Erythroblast (primary cell): ENCODE measurements around the gene NPY4R2.
"Not testable (repeated sequence)": the region's sequence is repeated elsewhere in the genome, so short reads cannot be mapped to it uniquely, and the experiment has no call there.

Source experiments
- DNase-seq, 2 experiments: peaks; one replicate each; lab custom pipeline; 2025; lab: John Stamatoyannopoulos, UW

NPY4R2 gene

GRCh38 chr10:47932824-47933223 lies 14.4 kb downstream of the NPY4R2 start:
- DNase-seq, result not testable (repeated sequence)

DNA sequence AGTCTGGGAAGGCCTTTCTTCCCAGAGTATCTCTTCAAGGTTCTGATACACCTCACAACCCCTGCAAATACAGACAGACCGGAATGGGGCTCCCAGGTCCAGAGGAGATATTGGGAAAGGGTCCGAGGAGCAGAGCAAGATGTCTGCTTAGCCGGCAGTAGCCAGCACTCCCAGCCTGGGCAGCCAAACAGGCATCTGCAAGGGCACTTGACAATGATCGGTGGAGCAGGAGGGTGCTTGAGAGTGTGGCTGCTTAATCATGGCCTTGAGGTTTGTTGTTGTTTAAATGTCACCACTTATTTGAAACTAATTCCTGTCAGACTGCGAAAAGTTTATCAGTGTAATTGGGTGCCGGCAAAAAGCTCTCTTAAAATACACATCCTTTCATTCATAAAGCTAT lies 15.0 kb downstream of the NPY4R2 start:
- DNase-seq, result not testable (repeated sequence)

DNA sequence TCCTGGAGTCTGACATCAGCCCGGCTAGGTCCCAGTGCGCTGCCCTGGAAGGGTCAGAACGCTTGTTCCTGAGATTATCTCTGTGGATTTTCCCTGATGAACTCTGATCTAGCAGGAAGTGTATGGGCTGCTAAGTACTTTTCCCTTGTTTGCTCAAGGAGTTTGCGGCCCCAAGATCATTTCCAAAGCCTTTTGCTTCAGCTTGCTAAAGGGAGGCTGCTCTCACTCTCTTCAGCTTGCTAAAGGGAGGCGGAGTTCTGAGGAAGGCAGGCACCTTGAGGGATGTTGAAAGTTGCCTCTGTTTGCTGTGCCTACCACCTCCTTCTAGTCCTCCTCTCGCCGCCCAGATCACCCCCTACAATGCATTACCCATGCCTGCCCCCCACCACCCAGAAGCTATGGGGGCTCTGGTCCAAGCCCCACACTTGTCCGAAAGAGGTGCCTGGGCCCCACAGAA lies 18.3 kb downstream of the NPY4R2 start:
- DNase-seq, result not testable (repeated sequence)

GRCh38 chr10:47937634-47938033 lies 19.2 kb downstream of the NPY4R2 start:
- DNase-seq, result not testable (repeated sequence)

DNA sequence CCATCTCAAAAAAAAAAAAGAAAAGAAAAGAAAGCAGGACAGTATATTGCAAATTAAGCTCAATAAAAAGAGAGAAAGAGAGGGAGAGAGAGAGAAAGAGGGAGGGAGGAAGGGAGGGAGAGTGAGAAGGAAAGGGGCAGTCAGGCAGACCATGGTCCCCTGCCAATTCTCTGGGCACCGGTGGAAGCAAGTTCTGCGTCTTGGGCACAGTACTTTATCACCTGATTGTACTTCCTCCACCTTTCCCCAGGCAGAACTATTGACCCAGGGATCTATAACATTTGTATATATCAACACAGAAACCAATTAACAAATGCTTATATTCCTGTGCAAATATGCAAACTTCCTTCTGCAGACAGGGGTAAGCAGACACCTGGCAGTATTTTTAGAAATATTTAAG lies 22.4 kb downstream of the NPY4R2 start:
- not testable (repeated sequence) for DNase-seq

DNA sequence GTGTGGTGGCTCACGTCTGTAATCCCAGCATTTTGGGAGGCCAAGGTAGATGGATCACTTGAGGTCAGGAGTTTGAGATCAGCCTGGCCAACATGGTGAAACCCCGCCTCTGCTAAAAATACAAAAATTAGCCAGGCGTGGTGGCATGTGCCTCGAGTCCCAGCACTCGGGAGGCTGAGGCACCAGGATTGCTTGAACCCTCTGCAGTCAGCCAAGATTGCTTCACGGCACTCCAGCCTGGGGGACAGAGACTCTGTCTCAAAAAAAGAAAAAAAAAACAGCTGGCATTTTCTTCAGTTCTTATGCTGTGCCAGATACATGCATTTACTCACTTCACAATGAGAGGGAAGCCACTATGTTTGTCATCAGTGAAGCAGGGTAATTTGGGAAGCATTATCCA lies 22.9 kb downstream of the NPY4R2 start:
- not testable (repeated sequence) for DNase-seq

DNA sequence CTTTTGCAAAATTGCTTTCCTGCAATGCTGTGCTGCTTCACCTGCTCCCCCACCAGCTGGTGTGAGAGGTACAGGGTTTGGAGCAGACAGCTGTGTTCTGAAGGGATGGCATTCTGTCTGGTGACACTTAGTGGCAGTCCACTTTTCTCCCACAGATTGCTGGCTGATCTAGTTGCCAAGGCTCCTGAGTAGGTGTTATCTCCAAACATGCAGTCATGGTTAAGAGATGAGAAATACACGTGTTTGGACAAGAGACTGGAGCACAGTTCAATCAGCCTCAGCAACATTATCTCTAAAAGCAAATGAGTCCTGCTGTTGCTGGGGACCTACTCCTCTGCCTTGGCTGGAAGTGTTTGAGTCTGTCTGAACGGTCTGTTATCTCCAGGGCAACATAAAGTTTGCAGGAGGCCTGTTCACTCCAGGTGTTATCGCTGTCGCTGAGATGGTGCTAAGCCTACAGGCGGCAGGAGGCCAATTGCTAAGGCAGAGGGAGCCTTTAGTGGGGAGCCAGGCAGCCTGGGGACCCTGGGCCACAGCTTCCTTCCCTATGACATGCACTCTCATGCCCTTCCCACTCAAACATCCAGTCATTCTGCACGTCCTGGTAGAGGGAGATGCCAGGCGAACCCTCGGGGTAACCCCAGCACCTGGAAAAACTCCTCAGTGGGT lies 24.0 kb downstream of the NPY4R2 start:
- DNase-seq, result peak; percentile 61 to 90

DNA sequence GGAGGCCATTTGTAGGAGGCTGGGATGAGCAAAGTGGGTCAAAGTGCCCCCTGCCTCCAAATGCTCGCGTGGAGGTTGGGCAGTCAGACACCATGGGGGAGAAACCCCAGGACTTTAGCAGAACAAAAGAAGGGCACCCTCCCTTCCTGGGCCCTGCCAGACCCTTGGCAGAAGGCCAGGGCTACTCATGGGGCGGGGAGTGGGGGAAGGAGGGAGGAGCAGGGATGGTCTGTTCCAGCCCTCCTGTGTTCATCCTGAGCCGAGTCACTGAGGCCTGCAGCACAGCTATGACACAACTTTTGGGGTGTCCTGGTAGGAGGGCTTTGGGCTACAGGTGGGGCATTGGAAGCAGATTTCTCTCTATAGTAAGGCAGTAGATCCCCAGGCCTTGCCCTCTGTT lies 24.9 kb downstream of the NPY4R2 start:
- DNase-seq, result not testable (repeated sequence)

- peak in 1 of 2 experiments; percentile 24 for DNase-seq
Observed at GRCh38 chr10:47947424-47947823, 29.0 kb downstream of the NPY4R2 start.

DNA sequence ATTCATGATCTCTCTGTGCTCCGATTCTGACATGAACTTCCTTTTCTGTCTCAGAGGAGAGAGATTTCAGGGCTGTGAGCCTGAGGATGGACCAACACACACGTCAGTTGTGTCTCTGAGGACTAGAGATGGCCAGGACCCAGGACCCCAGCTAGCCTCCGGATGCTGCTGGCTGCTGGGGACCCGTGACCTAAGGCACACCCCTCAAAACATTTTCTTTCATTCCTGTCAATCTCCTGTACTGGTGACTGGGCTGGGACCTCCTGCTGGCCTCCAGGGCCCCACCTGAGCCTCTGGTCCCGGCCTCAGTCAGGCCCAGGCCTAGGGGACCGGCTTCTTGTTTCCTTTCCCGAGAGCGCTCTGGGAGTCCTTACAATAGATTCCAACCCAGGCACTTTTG lies 38.7 kb downstream of the NPY4R2 start:
- DNase-seq, result not testable (repeated sequence)

GRCh38 chr10:47959677-47960076 lies 41.2 kb downstream of the NPY4R2 start:
- not testable (repeated sequence) for DNase-seq

DNA sequence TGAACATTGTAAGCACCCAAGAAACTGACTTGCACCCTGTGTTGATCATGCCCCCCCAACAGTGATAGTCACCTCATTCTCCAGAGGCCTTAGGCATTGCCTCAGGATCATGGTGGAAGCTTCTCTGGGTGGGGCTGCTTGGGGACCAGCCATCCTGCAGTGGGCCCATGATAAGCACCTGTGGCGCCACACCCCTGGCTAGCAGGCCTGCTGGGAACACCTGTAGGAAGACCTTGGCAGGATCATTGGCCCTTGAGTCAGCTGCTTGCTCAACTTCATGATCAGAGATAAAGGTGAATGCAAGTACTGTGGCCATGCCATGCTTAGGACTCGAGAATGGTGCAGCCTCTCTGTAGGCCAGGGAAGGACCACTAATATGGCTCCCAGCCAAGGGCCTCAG lies 42.2 kb downstream of the NPY4R2 start:
- not testable (repeated sequence) for DNase-seq

GRCh38 chr10:47962785-47963184 lies 44.3 kb downstream of the NPY4R2 start:
- DNase-seq, result not testable (repeated sequence)

DNA sequence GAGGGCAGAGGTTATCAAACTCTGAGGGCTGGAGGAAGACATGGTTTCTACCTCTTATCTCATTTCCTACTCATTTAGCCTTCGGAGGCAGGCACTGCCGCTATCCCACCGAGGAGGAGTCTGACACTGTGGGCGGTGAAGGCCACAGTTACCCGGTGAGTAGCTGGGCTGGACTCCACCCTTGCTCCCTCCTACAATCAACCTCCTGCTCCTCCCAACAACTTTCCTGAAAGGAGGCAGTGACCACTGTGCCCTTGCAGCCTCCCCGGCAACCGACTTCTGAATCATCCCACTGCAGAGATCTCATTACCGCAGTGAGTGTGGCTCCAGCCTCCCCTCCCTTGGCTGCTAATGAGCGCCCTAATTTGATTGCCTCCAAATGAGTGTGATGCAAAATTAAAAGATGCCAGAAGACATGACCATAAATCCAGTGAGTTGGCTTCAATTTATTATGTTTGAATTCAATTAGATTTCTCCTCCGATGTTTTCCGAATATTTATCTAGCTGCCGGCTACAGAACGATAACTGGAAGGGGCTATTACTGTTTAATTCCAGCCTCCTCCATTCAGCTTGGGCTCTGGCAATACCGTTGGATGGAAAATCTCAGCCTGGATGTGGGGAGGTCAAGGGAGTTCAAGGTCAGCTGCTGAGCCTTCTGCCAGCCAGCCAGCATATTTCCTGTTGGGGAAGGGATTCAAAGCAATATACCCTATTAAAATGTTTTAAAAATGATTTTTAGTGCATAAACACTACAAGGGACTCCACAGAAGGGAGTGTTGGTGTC lies 46.0 kb downstream of the NPY4R2 start:
- DNase-seq, result not testable (repeated sequence)

GRCh38 chr10:47968988-47969387 lies 50.5 kb downstream of the NPY4R2 start:
- DNase-seq, result not testable (repeated sequence)

GRCh38 chr10:47970047-47970446 lies 51.6 kb downstream of the NPY4R2 start:
- DNase-seq, result not testable (repeated sequence)

- not testable (repeated sequence) for DNase-seq
Observed at GRCh38 chr10:47971598-47971997, 53.1 kb downstream of the NPY4R2 start.

GRCh38 chr10:47972077-47972476 lies 53.6 kb downstream of the NPY4R2 start:
- not testable (repeated sequence) for DNase-seq
